T-helper 9 cell (primary cell): Measurements from ENCODE around the gene SRRM2.

ENCODE experiments used
- DNase-seq: peaks from one replicate; pipeline ENCODE4 v3.0.0-alpha.2; 2020
- total RNA-seq, 2 donors: gene quantifications; one replicate each; lab custom pipeline; 2026; lab: John Stamatoyannopoulos, UW

The SRRM2 gene
- total RNA-seq = 335 to 755 reads per million in 2 donors

- DNase-seq = peak; percentile 87
Measured at GRCh38 chr16:2752035-2752849, at the start of gene SRRM2. SRRM2 (plus strand) TSS chr16:2752638; CDS start chr16:2756365, 3,727 bp downstream.

DNA sequence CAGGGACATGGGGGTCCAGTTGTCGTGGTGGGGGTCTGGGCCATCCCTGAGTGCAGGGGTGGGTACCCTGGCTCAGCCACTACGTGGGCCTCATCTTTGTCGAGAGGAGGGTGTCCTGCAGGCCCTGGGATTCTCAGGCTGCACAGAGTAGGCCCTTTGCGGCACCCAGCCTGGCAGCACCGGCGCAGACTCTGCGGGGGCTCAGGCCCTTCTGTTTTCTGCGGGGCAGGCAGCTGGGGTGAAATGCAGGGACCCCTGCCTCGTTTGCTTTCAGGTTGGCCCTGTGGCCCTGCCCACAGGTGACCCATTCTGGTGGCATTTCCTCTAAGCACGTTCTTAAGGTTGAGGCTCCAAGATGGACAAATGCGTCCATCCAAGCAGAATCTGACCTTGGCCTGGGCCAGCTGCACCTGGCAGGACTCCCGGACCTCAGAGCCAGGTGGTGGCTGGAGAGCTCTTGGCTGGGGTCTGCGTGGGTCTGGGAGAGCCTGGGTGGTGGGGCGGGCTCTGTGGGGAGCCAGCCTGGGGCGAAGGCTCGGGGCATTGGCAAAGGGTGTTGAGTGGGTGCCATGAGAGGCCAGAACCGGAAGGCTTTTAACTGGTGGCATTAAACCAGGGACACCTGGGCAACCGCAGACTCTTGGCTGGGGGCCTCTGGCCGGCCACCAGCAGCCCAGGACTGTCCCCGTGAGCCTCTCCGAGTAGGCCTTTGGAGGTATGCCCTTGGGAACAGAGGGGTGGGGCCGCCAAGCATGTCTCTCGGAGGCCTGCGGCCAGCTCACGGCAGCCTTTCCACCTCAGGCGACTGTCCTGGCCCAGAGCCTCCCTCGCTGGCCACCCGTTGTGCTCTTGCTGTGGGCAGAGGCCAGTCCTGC lies 49.3 kb upstream of the SRRM2 start:
- DNase-seq = no peak

- DNase-seq = no peak
Measured at GRCh38 chr16:2704166-2704982, 48.1 kb upstream of the SRRM2 start.

GRCh38 chr16:2704983-2705275 lies 47.5 kb upstream of the SRRM2 start:
- DNase-seq = no peak

DNA sequence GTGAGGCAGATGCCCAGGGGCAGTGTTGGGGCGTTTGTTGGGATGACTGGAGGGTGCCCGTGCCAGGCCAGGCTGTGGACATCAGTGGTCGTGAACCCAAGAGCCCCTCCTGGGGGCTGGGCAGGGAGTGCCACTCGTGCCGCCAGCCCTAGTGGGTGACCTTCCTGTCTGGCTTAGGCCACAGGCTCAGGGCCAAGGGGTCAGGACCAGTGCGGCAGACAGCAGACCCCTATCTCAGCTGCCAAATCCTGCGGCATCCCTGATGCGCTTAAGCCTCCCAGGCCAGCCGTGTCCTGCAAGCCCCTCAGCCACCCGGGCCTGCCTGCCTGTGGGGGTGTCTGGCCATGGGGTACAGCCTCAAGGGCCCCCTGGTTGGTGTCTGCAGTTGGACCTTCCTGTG lies 47.1 kb upstream of the SRRM2 start:
- DNase-seq = no peak

GRCh38 chr16:2706085-2706484 lies 46.4 kb upstream of the SRRM2 start:
- no peak for DNase-seq

- DNase-seq = no peak
Measured at GRCh38 chr16:2706611-2707311, 45.7 kb upstream of the SRRM2 start.

DNA sequence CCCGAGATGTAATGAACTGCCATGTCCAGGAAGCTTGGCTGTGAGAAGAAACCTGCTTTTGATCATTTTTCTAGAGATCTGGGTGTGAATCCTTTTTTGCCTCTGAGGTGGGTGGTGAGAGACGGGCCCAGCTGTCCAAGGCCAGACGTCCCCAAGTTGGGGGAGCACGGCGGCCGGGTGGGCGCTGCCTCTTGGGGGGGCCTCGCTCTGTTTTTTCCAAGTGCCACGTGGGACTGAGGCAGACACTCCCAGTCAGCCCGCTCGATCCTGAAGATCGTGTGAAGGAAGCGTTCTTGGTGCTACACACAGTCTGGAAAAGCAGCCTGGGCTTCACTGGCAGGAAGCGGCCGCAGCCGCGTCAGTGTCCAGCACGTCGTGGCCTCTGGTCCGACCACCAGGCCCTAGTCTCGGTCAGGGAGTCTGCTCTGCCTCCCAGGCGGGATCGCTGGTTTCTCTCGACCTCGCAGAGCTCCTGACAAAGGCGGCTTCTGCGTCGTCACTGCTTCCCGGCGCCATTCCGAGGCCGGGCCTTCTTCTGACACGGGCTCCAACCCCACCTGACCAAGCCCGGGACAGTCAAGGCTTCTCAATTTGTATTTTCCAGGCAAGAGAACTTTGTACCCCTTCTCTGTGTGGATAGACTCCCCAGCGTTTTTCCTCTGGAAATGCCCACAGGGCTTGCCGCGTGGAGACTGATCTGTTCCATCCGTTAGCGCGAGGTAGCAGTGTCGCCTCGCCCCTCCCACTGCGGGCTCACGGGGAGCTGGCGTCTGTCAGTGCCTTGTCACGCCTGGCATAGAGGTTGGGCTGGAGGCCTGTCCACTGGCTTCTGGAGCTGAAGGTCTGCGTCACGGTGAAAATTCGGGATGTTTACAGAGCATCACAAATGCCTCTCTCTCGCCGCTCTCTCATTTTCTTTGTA lies 44.8 kb upstream of the SRRM2 start:
- no peak for DNase-seq

DNA sequence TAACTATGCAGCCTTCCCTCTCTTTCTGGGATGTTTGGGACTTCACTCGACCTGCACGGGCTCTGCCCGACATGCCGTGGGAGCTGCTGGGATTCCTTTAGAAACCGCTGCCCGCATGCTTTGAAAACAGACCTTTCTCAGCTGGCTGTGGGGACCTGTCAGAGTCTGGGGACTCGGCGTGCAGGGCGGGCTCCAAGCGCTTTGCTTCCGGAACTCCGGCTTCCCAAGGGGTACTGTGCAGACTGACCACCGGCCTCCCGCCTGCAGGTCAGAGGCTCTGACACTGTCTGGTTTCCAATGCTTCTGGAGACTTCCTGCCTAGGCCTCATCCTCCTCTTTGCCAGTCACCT lies 44.2 kb upstream of the SRRM2 start:
- DNase-seq = no peak

GRCh38 chr16:2708955-2709587 lies 43.4 kb upstream of the SRRM2 start:
- DNase-seq = no peak

DNA sequence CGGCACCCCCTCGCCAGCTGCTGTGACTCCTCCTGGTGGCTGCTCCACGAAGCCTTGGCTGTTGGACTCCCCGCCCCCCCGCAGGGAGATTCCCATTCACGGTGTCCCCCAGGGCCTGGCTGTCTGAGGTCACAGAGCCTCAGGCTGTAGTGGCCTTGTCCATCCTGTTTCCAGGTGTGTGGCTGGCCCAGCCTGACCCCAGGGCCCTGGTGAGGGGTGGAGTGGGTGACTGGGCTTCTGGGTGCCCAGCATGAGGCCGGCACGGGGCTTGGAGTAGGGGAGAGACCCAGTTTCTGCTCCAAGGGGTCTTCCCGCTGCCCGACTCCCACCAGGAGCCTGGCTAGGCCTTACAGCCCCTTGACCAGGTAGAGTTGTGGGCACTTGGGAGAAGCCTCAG lies 42.9 kb upstream of the SRRM2 start:
- DNase-seq = no peak

- no peak for DNase-seq
Measured at GRCh38 chr16:2710021-2710710, 42.3 kb upstream of the SRRM2 start.

- DNase-seq = no peak
Measured at GRCh38 chr16:2710711-2711231, 41.7 kb upstream of the SRRM2 start.

DNA sequence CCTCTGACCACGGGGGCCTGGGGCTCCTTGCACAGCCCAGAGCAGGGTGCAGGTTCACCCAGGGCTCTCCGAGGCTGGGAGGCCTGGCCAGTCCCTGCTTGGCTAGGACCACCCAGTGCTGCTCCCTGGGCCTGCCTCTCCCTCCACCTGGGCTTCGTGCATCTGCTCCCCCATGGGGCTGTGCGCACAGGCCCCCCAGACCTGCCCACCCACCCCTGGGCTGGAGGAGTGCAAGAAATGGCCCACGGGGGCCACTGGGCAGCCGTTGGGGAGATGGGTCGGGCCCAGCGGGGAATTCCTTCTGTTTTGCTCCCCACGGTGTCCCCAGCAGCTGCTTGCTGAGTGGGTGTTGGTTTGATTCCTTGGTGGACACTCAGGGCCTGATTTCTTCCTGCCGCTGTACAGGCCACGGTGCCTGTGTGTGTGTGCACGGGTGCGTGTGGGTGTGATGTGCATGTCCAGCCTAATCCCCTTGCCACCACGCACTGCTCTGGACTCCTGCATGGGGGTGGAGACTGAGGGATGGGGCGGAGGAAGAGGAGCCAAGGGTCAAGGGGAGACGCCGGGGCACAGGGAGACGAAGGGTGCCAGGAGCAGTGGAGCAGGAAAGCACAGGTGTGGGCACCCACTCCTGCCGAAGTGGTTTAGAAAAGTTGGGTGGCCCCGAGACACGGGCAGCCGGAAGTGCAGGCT lies 40.9 kb upstream of the SRRM2 start:
- no peak for DNase-seq

GRCh38 chr16:2712063-2712441 lies 40.4 kb upstream of the SRRM2 start:
- DNase-seq = no peak

GRCh38 chr16:2712546-2712945 lies 39.9 kb upstream of the SRRM2 start:
- no peak for DNase-seq

DNA sequence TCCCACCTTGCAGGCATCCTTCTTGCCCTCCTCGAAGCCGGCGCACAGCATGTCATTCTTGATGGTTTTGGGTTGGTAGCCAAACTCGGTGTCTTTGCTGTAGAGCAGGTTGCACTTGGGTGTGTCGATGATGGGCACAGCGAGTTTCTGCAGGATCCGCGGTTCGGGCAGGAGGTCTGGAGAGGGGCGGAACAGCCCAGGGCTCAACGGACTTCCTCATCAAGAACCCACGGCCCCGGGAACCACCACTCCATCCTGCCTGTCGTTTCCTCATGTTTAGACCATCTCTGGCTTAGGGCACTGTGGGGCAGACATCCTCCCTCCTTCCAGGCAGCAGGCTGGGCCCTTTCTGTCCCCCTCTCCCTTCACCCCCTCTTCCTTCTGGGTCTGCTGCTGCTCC lies 38.9 kb upstream of the SRRM2 start:
- no peak for DNase-seq

- DNase-seq = no peak
Measured at GRCh38 chr16:2713985-2714774, 38.3 kb upstream of the SRRM2 start.

- no peak for DNase-seq
Measured at GRCh38 chr16:2715064-2715463, 37.4 kb upstream of the SRRM2 start.
